K562 (cell line): Measurements from ENCODE around the gene NUP155. TPM values are rescaled to one million over a fixed set of nuclear protein-coding genes. Genes with fewer than 3 reads are reported as not detected.
A peak's percentile ranks its signal among the peaks of the same experiment; 100 is the strongest.

Experiments used
- ATAC-seq: fragments of 200-7000 bp; cut with Tn5 transposase; 3 replicates; pipeline ENCODE4 v1.9.1; 2020; ENCODE audit warnings: moderate library complexity
- Bru-seq: library from RNA; stranded (reverse); fragments of 400-500 nt; gene quantifications from one replicate; lab custom pipeline; 2021; lab: Mats Ljungman, UMichigan
- BruChase-seq, 2 experiments: library from RNA; stranded (reverse); fragments of 400-500 nt; gene quantifications; one replicate each; lab custom pipeline; 2021; lab: Mats Ljungman, UMichigan
- BruUV-seq: library from RNA; stranded (reverse); fragments of 400-500 nt; replicated peaks from 2 replicates; lab custom pipeline; 2021; lab: Mats Ljungman, UMichigan
- CTCF ChIA-PET: fragments of 300-600 bp; formaldehyde crosslinking; extraction: SDS; loops from one replicate; lab custom pipeline; 2021; ENCODE audit warnings: low intra/inter-chr PET ratio; lab: Yijun Ruan, JAX
- POLR2A ChIA-PET: fragments of 300-600, 350-650 bp; sonication (Branson Sonifier 250); formaldehyde crosslinking; extraction: SDS; loops from one replicate; lab custom pipeline; 2021; ENCODE audit warnings: antibody characterized with exemption, inconsistent platforms; lab: Yijun Ruan, JAX
- DNase-seq, 4 experiments: peaks; one replicate each; pipeline versions ENCODE4 v3.0.0 to v3.0.0-alpha.2; 2011 to 2018; ENCODE audit warnings: low spot score in 3 of 4, mixed read lengths in 3 of 4; ENCODE audit errors: extremely low read depth in 1 of 4
- FAIRE-seq: peaks from 2 replicates; lab custom pipeline; 2011; peaks lifted over from hg19 to GRCh38; lab: Jason Lieb, UNC
- H2AFZ ChIP-seq: 2 replicates; pipeline ENCODE4 v1.6.0; 2011; ENCODE audit warnings: low read depth, low read length, control low read depth, inconsistent platforms
- H3K27ac ChIP-seq: fragments of 200-600 bp; 3 replicates; pipeline ENCODE4 v1.8.0; 2011; ENCODE audit warnings: low read depth, mild to moderate bottlenecking, control low read depth, inconsistent platforms, low read length, moderate library complexity, mixed read lengths; ENCODE audit errors: extremely low read depth
- H3K27me3 ChIP-seq, 2 experiments: fragments of 300-600 bp in 1 of 2; 2 replicates in 1 of 2; 3 replicates in 1 of 2; pipeline versions ENCODE4 v1.6.0 to v1.8.0; 2011; ENCODE audit warnings: inconsistent platforms in 2 of 2, low read length in 2 of 2, mild to moderate bottlenecking in 1 of 2, mixed read lengths in 1 of 2, moderate library complexity in 1 of 2; ENCODE audit not compliant: control insufficient read depth in 2 of 2, insufficient read depth in 2 of 2
- H3K36me3 ChIP-seq: fragments of 300-600 bp; 3 replicates; pipeline ENCODE4 v1.8.0; 2011; ENCODE audit warnings: mild to moderate bottlenecking, low read length, inconsistent platforms; ENCODE audit not compliant: control insufficient read depth, insufficient read depth
- H3K4me1 ChIP-seq, 2 experiments: fragments of 200-600 bp in 1 of 2; replicated peaks in 1 of 2; 2 replicates in 1 of 2; 3 replicates in 1 of 2; pipeline versions ENCODE4 v1.5.1 to v1.8.0; 2011; ENCODE audit warnings: inconsistent platforms in 2 of 2, low read length in 2 of 2, mild to moderate bottlenecking in 1 of 2, mixed read lengths in 1 of 2, moderate library complexity in 1 of 2; ENCODE audit not compliant: control insufficient read depth in 2 of 2, insufficient read depth in 2 of 2
- H3K4me2 ChIP-seq: 2 replicates; pipeline ENCODE4 v1.6.1; 2011; ENCODE audit warnings: low read length, control low read depth, inconsistent platforms, mixed read lengths; ENCODE audit not compliant: insufficient read depth
- H3K4me3 ChIP-seq: fragments of 200-600 bp; sonication (generic), shearing (Covaris generic); 2 replicates; pipeline ENCODE4 v1.5.1; 2016; ENCODE audit warnings: control low read depth, inconsistent platforms
- H3K79me2 ChIP-seq: fragments of 200-600 bp; 3 replicates; pipeline ENCODE4 v1.8.0; 2011; ENCODE audit warnings: low read length, inconsistent platforms; ENCODE audit not compliant: control insufficient read depth, insufficient read depth
- H3K9ac ChIP-seq, 2 experiments: 2 replicates each; pipeline versions ENCODE4 v1.6.0 to v1.6.1; 2011; ENCODE audit warnings: low read depth in 2 of 2, low read length in 2 of 2, control low read depth in 1 of 2, inconsistent platforms in 1 of 2, mild to moderate bottlenecking in 1 of 2, mixed read lengths in 1 of 2; ENCODE audit not compliant: insufficient read depth in 1 of 2
- H3K9me1 ChIP-seq: one replicate; pipeline ENCODE4 v1.6.0; 2011; ENCODE audit warnings: inconsistent platforms, mild to moderate bottlenecking, low read length, moderate library complexity; ENCODE audit not compliant: control insufficient read depth, insufficient read depth
- H3K9me3 ChIP-seq: replicated peaks from 2 replicates; pipeline ENCODE4 v1.5.1; 2011; ENCODE audit warnings: low read depth, low read length, inconsistent platforms; ENCODE audit not compliant: control insufficient read depth, insufficient read depth
- H4K20me1 ChIP-seq: replicated peaks from 2 replicates; pipeline ENCODE4 v1.6.1; 2011; ENCODE audit warnings: low read length, inconsistent platforms, mixed read lengths; ENCODE audit not compliant: control insufficient read depth, insufficient read depth
- ATF7 ChIP-seq: fragments of 450-650 bp; IDR thresholded peaks from 2 replicates; pipeline ENCODE4 v1.7.1; 2014; ENCODE audit warnings: mild to moderate bottlenecking, moderate library complexity
- CREBBP ChIP-seq: IDR thresholded peaks from one replicate; pipeline ENCODE4 v1.6.1; 2012; ENCODE audit warnings: low read depth, mild to moderate bottlenecking, control low read depth, inconsistent platforms, low read length
- DIDO1 ChIP-seq: fragments of 450-650 bp; IDR thresholded peaks from 2 replicates; pipeline ENCODE4 v1.6.1; 2016; ENCODE audit warnings: low read depth, missing biosample characterization, missing genetic modification characterization
- ELF1 ChIP-seq: fragments of 200-800 bp; sonication (Bioruptor generic); IDR thresholded peaks from 2 replicates; pipeline ENCODE4 v1.6.1; 2016; ENCODE audit warnings: missing genetic modification characterization, missing compliant biosample characterization
- ELF2 ChIP-seq: fragments of 250-450 bp; sonication (Bioruptor Pico); IDR thresholded peaks from 2 replicates; pipeline ENCODE4 v1.5.0; 2021; ENCODE audit warnings: mild to moderate bottlenecking
- EP300 ChIP-seq: IDR thresholded peaks from 2 replicates; pipeline ENCODE4 v1.6.1; 2012; ENCODE audit warnings: low read length, improper control_type of control experiment
- HIVEP1 ChIP-seq: fragments of 250-450 bp; sonication (Bioruptor Pico); IDR thresholded peaks from 2 replicates; pipeline ENCODE4 v1.4.0; 2020; ENCODE audit warnings: mild to moderate bottlenecking
- HOXB6 ChIP-seq: fragments of 250-450 bp; sonication (Bioruptor Pico); IDR thresholded peaks from 2 replicates; pipeline ENCODE4 v1.5.1; 2022; ENCODE audit warnings: mild to moderate bottlenecking, borderline replicate concordance
- KDM1A ChIP-seq, 2 experiments: fragments of 450-650 bp; IDR thresholded peaks; 2 replicates each; pipeline ENCODE4 v1.6.1; 2016; ENCODE audit warnings: mild to moderate bottlenecking in 2 of 2
- MECOM ChIP-seq: fragments of 250-450 bp; sonication (Bioruptor Pico); IDR thresholded peaks from 2 replicates; pipeline ENCODE4 v1.8.0; 2022; ENCODE audit warnings: inconsistent platforms
- NFE2 ChIP-seq: IDR thresholded peaks from 2 replicates; pipeline ENCODE4 v1.6.1; 2014; ENCODE audit warnings: antibody characterized with exemption, low read depth
- NRF1 ChIP-seq, 2 experiments: fragments of 450-650 bp; IDR thresholded peaks in 1 of 2; conservative IDR thresholded peaks in 1 of 2; 2 replicates each; pipeline ENCODE4 v1.6.1; 2014; ENCODE audit warnings: mild to moderate bottlenecking in 2 of 2
- SMAD1 ChIP-seq: fragments of 150-350 bp; IDR thresholded peaks from 2 replicates; pipeline ENCODE4 v1.6.1; 2014; ENCODE audit warnings: low read length, low read depth; ENCODE audit not compliant: partially characterized antibody
- SRSF1 ChIP-seq: fragments of 200-400 bp; formaldehyde crosslinking; IDR thresholded peaks from 2 replicates; pipeline ENCODE4 v1.6.1; 2017; ENCODE audit warnings: mild to moderate bottlenecking, low read depth, low read length, moderate library complexity
- ZNF282 ChIP-seq: sonication (generic); formaldehyde crosslinking; IDR thresholded peaks from 2 replicates; pipeline ENCODE4 v1.8.1; 2023; ENCODE audit warnings: missing genetic modification reagents
- WGBS: fragments of 100-300 bp; shearing (Covaris generic); methylation state at CpG from one replicate; pipeline ENCODE4 v1.1.6; 2016; ENCODE audit warnings: low coverage, mixed read lengths; ENCODE audit not compliant: insufficient coverage; ENCODE audit errors: missing lambda C conversion rate; 5-methylcytosine and 5-hydroxymethylcytosine counted together
- in situ Hi-C: fragments of 300-500 bp; cut with MboI; formaldehyde crosslinking; loops from 4 replicates; pipeline ENCODE4 v1.15.0; 2018; ENCODE audit warnings: inconsistent platforms, mixed read lengths
- intact Hi-C: fragments of 100-400 bp; cut with micrococcal nuclease; formaldehyde crosslinking; loops from 2 replicates; pipeline ENCODE4 v1.14.2; 2022
- long read RNA-seq, 3 experiments: library from polyadenylated mRNA in 2 of 3; library from RNA in 1 of 3; unstranded in 2 of 3; stranded (forward) in 1 of 3; transcript quantifications; one replicate each; pipeline ENCODE4 v2.0.0, GENCODE V29; 2019 to 2022
- polyA minus RNA-seq, 3 experiments: library from RNA; depleted of rRNA, polyadenylated mRNA; stranded (reverse); fragments of >200 nt; gene quantifications; 2 replicates each; pipeline ENCODE4 v1.2.3, GENCODE V29; 2011
- polyA plus RNA-seq, 8 experiments: library from polyadenylated mRNA; depleted of rRNA in 4 of 8; stranded (reverse) in 5 of 8; unstranded in 3 of 8; fragments of >200 nt; fragmentation: Nextera tagmentation in 2 of 8; fragmentation: Illumina TruSeq in 1 of 8; extraction: Ambion mirVana in 2 of 8; extraction: Trizol in 1 of 8; gene quantifications; 2 replicates each; pipeline versions ENCODE4 v1.2.1 to v1.2.3, GENCODE V29; 2011 to 2014; ENCODE audit warnings: inconsistent platforms in 1 of 8, missing spikeins in 1 of 8
- total RNA-seq, 7 experiments: library from RNA; depleted of rRNA in 6 of 7; stranded (reverse); fragments of >200 nt in 6 of 7; fragmentation: Illumina TruSeq in 2 of 7; extraction: Trizol in 2 of 7; gene quantifications; 2 replicates each; pipeline versions ENCODE4 v1.2.1 to v1.2.3, GENCODE V29; 2011 to 2021; ENCODE audit warnings: low replicate concordance in 1 of 7
- TF ChIP-seq, protein P1 (sequence below): fragments of 450-650 bp; IDR thresholded peaks from 2 replicates; pipeline ENCODE4 v1.6.1; 2014; ENCODE audit warnings: low read depth, mild to moderate bottlenecking, moderate library complexity, borderline replicate concordance

Gene NUP155
- total RNA-seq (2011; cell fraction: chromatin; rRNA removed; ENCODE audit: low replicate concordance) = 159 and 198 TPM in 2 replicates
- total RNA-seq (2011; cell fraction: nucleolus; rRNA removed) = 103 and 105 TPM in 2 replicates
- total RNA-seq (2011; cell fraction: nucleoplasm; rRNA removed) = 120 and 130 TPM in 2 replicates
- total RNA-seq (2014; rRNA removed) (70.0 and 76.1 TPM in 2 replicates), total RNA-seq (2014; rRNA removed; fragmentation: Illumina TruSeq; extraction: Trizol) (130 and 141 TPM in 2 replicates), total RNA-seq (2015; rRNA removed; fragmentation: Illumina TruSeq; extraction: Trizol) (96.3 and 106 TPM in 2 replicates), total RNA-seq (2021) (114 and 119 TPM in 2 replicates), polyA plus RNA-seq (2011; rRNA removed) (73.9 and 107 TPM in 2 replicates), polyA plus RNA-seq (2014; fragmentation: Illumina TruSeq; extraction: Trizol) (61.7 and 71.2 TPM in 2 replicates), polyA plus RNA-seq (2014; fragmentation: Nextera tagmentation; extraction: Ambion mirVana) (10 to 100 TPM; 39.3 to 77.0 TPM), polyA plus RNA-seq (2014; rRNA removed) (37.1 and 39.4 TPM in 2 replicates), polyA minus RNA-seq (2011; rRNA and poly(A)+ RNA removed) (373 and 460 TPM in 2 replicates), Bru-seq, nascent RNA (percentile 88 among the genes with signal in this experiment), BruChase-seq, experiment 1, labeled RNA remaining after a 2-hour chase (percentile 92 among the genes with signal in this experiment), BruChase-seq, experiment 2, labeled RNA remaining after a 6-hour chase (percentile 92 among the genes with signal in this experiment)
- polyA plus RNA-seq (2011; cell fraction: cytosol; rRNA removed) = 46.6 and 54.1 TPM in 2 replicates
- 42.2 and 58.8 TPM in 2 replicates for polyA plus RNA-seq (2011; cell fraction: nucleus; rRNA removed)
- 26.9 and 40.0 TPM in 2 replicates for polyA plus RNA-seq (2012)
- 116 and 191 TPM in 2 replicates for polyA minus RNA-seq (2011; cell fraction: cytosol; rRNA and poly(A)+ RNA removed)
- 97.9 and 129 TPM in 2 replicates for polyA minus RNA-seq (2011; cell fraction: nucleus; rRNA and poly(A)+ RNA removed)
- long read RNA-seq, experiment 1, full-length matches to known transcripts = 249 of 391 reads
- long read RNA-seq, experiment 1, partial matches to known transcripts = 72 of 391 reads
- long read RNA-seq, experiment 1, other reads (novel, unspliced or antisense) = 70 of 391 reads
- long read RNA-seq, experiment 2, full-length matches to known transcripts = 18 of 75 reads
- long read RNA-seq, experiment 2, partial matches to known transcripts = 31 of 75 reads
- long read RNA-seq, experiment 2, other reads (novel, unspliced or antisense) = 26 of 75 reads
- long read RNA-seq, experiment 3, full-length matches to known transcripts = 8 of 41 reads
- long read RNA-seq, experiment 3, partial matches to known transcripts = 23 of 41 reads
- long read RNA-seq, experiment 3, other reads (novel, unspliced or antisense) = 10 of 41 reads

DNA sequence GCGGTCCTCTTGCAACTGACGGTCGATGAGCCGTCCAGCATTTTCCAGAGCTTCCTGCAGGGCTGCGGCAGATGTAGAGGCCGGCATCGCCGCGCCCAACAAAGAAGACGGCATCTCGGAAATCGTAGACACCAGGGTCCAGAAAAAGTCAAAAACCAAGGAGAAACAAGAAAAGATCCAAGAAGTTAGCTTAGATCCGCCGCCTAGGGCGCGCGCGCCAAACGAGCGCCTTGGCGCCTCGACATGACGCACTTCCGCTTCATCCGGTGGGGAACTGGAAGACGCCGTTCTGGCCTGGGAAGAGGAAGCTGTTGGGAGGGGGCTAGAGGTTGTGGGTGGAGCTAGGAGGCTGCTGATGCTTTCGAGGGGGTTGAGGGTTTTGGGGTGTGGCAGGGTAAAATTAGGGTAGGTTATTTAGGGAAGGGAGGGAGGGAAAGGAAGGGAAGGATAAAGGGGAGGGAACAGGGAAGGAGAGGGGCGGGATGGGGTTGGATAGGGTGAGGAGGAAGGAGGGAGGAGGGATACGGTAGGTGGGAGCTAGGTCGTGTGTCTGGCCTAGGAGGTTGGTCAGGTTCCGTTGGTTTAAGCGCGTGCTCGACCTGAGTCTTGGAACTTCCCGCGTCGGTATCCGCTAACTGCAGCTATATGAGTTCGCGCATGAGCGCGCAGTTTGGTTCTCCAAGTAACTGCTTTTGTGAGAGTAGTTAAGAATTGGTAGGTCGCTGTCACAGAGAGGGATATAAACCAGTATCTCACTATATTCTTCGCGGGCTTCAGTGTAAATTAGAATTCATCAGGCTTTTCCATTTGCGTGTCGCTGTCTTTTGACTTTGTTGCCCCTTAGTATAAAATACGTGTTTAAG, at the start of gene NUP155:
NUP155 (minus strand) TSS at position 243 of the 863 bp plus-strand sequence; CDS start at position 114, 129 bp downstream.
- in situ Hi-C loops = no loop called here
- peaks cover 36% of the 10 kb centered on the region for H3K36me3 ChIP-seq
- ChIA-PET CTCF (no interaction called here), POLR2A (interaction anchor here (0.6 to 3.7 kb wide), 23 partner anchors 8 to 657 kb away, joined by 3 to 19 read pairs (median 3); partner anchors contain the start of gene WDR70)
- intact Hi-C loops = loop anchor here (1.0 to 10.0 kb wide), 2 partner anchors 8 to 496 kb away; partner anchors contain the start of genes NIPBL and WDR70
- peak within 1 kb of the TSS; percentile 94 to 96 for H3K9ac ChIP-seq
- peak within 1 kb of the TSS; percentile 99 for H3K4me2 ChIP-seq
- H2AFZ ChIP-seq = peak within 1 kb of the TSS; percentile 84
- H4K20me1 ChIP-seq = peaks cover 3% of the 10 kb centered on the region; the same call in 1 of the 2 replicates
- DNase-seq = peak; percentile 96 to 99 (median 96)
- peaks cover 8 to 18% of the 10 kb centered on the region in 2 experiments for H3K4me1 ChIP-seq
- peak within 1 kb of the TSS; percentile 89 for H3K4me3 ChIP-seq
- peak; percentile 98 for FAIRE-seq
- H3K9me3 ChIP-seq = no peaks in the 10 kb centered on the region
- H3K27me3 ChIP-seq = no peaks in the 10 kb centered on the region
- H3K27ac ChIP-seq = peak within 1 kb of the TSS; percentile 85
- H3K9me1 ChIP-seq = no peaks in the 10 kb centered on the region
- peaks cover 49% of the 10 kb centered on the region for H3K79me2 ChIP-seq
- no TSS peak for BruUV-seq
- 1% methylated on average over 44 of the region's 49 CpGs for WGBS
- ATAC-seq = peak; percentile 95
- TF ChIP-seq CREBBP = no peak
- TF ChIP-seq NFE2 = no peak
- TF ChIP-seq KDM1A (IDR thresholded peaks at IDR 0.05) = peak in 1 of 2 experiments; percentile 60; a peak in 2 of 4 replicates
- peak; percentile 71 for TF ChIP-seq ELF2 (CRISPR knock-in tag)
- no peak for TF ChIP-seq ZNF282
- peak; percentile 76 for TF ChIP-seq ATF7
- no peak for TF ChIP-seq MECOM (CRISPR knock-in tag)
- TF ChIP-seq DIDO1 (tag) = peak; percentile 96
- 0 out of 2 replicates have a peak, but pooled peaks have one; percentile 6 for TF ChIP-seq EP300
- no peak for TF ChIP-seq SMAD1
- TF ChIP-seq ELF1 = peak; percentile 60
- TF ChIP-seq SRSF1 = no peak
- no peak for TF ChIP-seq HOXB6 (CRISPR knock-in tag)
- TF ChIP-seq NRF1 (conservative IDR thresholded peaks at IDR 0.05 in 1 of 2, IDR thresholded peaks at IDR 0.05 in 1 of 2) = peak; percentile 86 to 88
- TF ChIP-seq HIVEP1 (CRISPR knock-in tag) = no peak
- TF ChIP-seq, protein P1, sequence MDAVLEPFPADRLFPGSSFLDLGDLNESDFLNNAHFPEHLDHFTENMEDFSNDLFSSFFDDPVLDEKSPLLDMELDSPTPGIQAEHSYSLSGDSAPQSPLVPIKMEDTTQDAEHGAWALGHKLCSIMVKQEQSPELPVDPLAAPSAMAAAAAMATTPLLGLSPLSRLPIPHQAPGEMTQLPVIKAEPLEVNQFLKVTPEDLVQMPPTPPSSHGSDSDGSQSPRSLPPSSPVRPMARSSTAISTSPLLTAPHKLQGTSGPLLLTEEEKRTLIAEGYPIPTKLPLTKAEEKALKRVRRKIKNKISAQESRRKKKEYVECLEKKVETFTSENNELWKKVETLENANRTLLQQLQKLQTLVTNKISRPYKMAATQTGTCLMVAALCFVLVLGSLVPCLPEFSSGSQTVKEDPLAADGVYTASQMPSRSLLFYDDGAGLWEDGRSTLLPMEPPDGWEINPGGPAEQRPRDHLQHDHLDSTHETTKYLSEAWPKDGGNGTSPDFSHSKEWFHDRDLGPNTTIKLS = peak; percentile 56; the same call in 1 of the 2 replicates
